Measurements from ENCODE around the gene ASCL2.

DNA sequence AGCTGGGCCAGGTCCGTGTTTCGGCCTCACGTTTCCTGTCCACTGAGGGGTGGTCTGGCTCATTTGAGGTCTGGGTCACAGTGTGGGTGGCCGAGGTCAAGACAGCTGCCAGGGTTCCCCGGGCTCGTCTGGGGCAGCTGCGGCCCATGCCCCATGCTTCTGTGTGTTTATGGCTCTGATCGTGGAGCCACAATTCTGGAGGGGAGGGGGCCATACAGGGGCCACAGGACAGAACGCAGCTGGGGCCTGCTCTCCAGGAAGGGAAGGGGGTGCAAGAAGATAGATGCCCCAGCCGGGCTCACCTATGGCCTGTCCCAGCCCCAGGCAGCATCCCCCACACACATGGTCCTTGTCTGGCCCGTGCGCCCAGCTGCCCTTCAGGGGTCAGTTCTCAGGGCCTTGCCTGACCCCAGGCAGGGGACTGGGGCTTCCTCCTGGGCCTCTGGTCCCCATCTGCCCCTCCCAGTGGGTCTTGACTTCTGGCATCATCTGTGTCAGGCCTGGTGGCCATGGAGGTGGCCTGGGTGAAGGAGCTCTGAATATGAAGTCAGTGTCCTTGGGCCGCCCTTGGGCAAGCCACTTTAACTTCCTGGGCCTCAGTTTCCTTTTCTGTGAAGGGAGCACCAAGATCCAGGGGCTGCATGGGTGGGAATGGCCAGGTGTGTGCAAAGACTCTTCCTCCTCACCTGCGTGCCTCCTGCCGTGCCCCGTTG, 39.8 kb upstream of the ASCL2 start:
- TF ChIP-seq CTCF (conservative IDR thresholded peaks at IDR 0.05) (no peak), ZFX (IDR thresholded peaks at IDR 0.05) (no peak)
